Measurements from ENCODE around the gene LURAP1L.

Gene LURAP1L

GRCh38 chr9:12797037-12797436, 22.2 kb downstream of the LURAP1L start:
- H3K9ac ChIP-seq (ENCODE audit: low read depth, low read length, poor library complexity, severe bottlenecking): no peak overlapping the region
- H3K79me2 ChIP-seq (ENCODE audit: insufficient read depth, low read length): no peaks in the 10 kb centered on the region
- H2AFZ ChIP-seq (ENCODE audit: low read length): no peak overlapping the region
- H3K4me3 ChIP-seq (ENCODE audit: low read length, poor library complexity, severe bottlenecking): no peak overlapping the region
- TF ChIP-seq EZH2phosphoT487 (IDR thresholded peaks at IDR 0.05; ENCODE audit: borderline replicate concordance): no peak
- no peak for TF ChIP-seq CTCF (conservative IDR thresholded peaks at IDR 0.05; ENCODE audit: low read length)
- H3K4me1 ChIP-seq (ENCODE audit: insufficient read depth, low read length, poor library complexity, severe bottlenecking): no peaks in the 10 kb centered on the region
- H3K9me3 ChIP-seq (ENCODE audit: insufficient read depth, low read depth, low read length): no peaks in the 10 kb centered on the region
- no peak overlapping the region for H3K4me2 ChIP-seq (ENCODE audit: low read depth, low read length, poor library complexity, severe bottlenecking)
- no peaks in the 10 kb centered on the region for H3K9me2 ChIP-seq (replicated peaks; ENCODE audit: low read depth, low read length)
- no peaks in the 10 kb centered on the region for H4K20me1 ChIP-seq (ENCODE audit: insufficient read depth, low read length, poor library complexity, severe bottlenecking)
- H3K27me3 ChIP-seq (ENCODE audit: insufficient read depth, low read length, poor library complexity, severe bottlenecking): no peaks in the 10 kb centered on the region
- no peaks in the 10 kb centered on the region for H3K36me3 ChIP-seq (ENCODE audit: insufficient read depth, low read length)
- no peaks in the 10 kb centered on the region for H3F3A ChIP-seq (ENCODE audit: low read depth)

- H3K36me3 ChIP-seq (ENCODE audit: insufficient read depth, low read length): no peaks in the 10 kb centered on the region
Observed at GRCh38 chr9:12798066-12798770, 23.4 kb downstream of the LURAP1L start.

GRCh38 chr9:12801187-12801586, 26.4 kb downstream of the LURAP1L start:
- Histone ChIP-seq H4K20me1 (ENCODE audit: insufficient read depth, low read length, poor library complexity, severe bottlenecking) (no peaks in the 10 kb centered on the region), H3K9ac (ENCODE audit: low read depth, low read length, poor library complexity, severe bottlenecking) (no peak overlapping the region), H3K9me2 (replicated peaks; ENCODE audit: low read depth, low read length) (no peaks in the 10 kb centered on the region), H3K4me3 (ENCODE audit: low read length, poor library complexity, severe bottlenecking) (no peak overlapping the region), H3K4me2 (ENCODE audit: low read depth, low read length, poor library complexity, severe bottlenecking) (no peak overlapping the region), H3K36me3 (ENCODE audit: insufficient read depth, low read length) (no peaks in the 10 kb centered on the region), H3K9me3 (ENCODE audit: insufficient read depth, low read depth, low read length) (no peaks in the 10 kb centered on the region), H3F3A (ENCODE audit: low read depth) (no peaks in the 10 kb centered on the region), H3K4me1 (ENCODE audit: insufficient read depth, low read length, poor library complexity, severe bottlenecking) (no peaks in the 10 kb centered on the region), H3K79me2 (ENCODE audit: insufficient read depth, low read length) (no peaks in the 10 kb centered on the region), H2AFZ (ENCODE audit: low read length) (no peak overlapping the region), H3K27me3 (ENCODE audit: insufficient read depth, low read length, poor library complexity, severe bottlenecking) (no peaks in the 10 kb centered on the region)
- TF ChIP-seq CTCF (conservative IDR thresholded peaks at IDR 0.05; ENCODE audit: low read length) (no peak), EZH2phosphoT487 (IDR thresholded peaks at IDR 0.05; ENCODE audit: borderline replicate concordance) (no peak)

More at GRCh38 chr9:12798066-12798770, 23.4 kb downstream of the LURAP1L start:
- Histone ChIP-seq H2AFZ (ENCODE audit: low read length) (no peak overlapping the region), H3K79me2 (ENCODE audit: insufficient read depth, low read length) (no peaks in the 10 kb centered on the region), H3K27me3 (ENCODE audit: insufficient read depth, low read length, poor library complexity, severe bottlenecking) (no peaks in the 10 kb centered on the region), H3K4me1 (ENCODE audit: insufficient read depth, low read length, poor library complexity, severe bottlenecking) (no peaks in the 10 kb centered on the region), H3K9ac (ENCODE audit: low read depth, low read length, poor library complexity, severe bottlenecking) (no peak overlapping the region), H4K20me1 (ENCODE audit: insufficient read depth, low read length, poor library complexity, severe bottlenecking) (no peaks in the 10 kb centered on the region), H3K4me3 (ENCODE audit: low read length, poor library complexity, severe bottlenecking) (no peak overlapping the region), H3F3A (ENCODE audit: low read depth) (no peaks in the 10 kb centered on the region), H3K9me2 (replicated peaks; ENCODE audit: low read depth, low read length) (no peaks in the 10 kb centered on the region), H3K4me2 (ENCODE audit: low read depth, low read length, poor library complexity, severe bottlenecking) (no peak overlapping the region), H3K9me3 (ENCODE audit: insufficient read depth, low read depth, low read length) (no peaks in the 10 kb centered on the region)
- no peak for TF ChIP-seq EZH2phosphoT487 (IDR thresholded peaks at IDR 0.05; ENCODE audit: borderline replicate concordance)
- no peak for TF ChIP-seq CTCF (conservative IDR thresholded peaks at IDR 0.05; ENCODE audit: low read length)

All from Loucy (cell line).